ENCODE measurements around the gene MYT1.
"Not testable (repeated sequence)": the region's sequence is repeated elsewhere in the genome, so short reads cannot be mapped to it uniquely, and the experiment has no call there.

Gene MYT1

DNA sequence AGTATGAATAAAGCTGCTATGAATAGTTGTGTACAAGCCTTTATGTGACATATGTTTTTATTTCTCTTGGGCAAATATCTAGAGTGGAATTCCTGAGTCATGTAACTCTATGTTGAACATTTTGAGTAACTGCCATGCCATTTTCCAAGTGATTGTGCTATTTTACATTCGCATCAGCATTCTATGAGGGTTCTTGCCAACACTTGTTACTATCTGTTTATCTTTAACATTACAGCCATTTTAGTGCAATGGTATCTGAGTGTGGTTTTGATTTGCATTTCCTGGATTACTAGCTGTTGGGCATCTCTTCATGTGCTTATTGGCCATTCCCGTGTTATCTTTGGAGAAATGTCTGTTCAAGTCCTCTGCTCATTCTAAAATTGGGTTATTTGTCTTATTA, 19.1 kb downstream of the MYT1 start:
- Histone ChIP-seq H3K27me3 (no peaks in the 10 kb centered on the region), H3K27ac (no peak overlapping the region), H3K4me3 (no peak overlapping the region), H3K9ac (no peak overlapping the region), H3K9me3 (replicated peaks in 1 of 11) (peaks cover 28 to 43% (median 38%) of the 10 kb centered on the region in 11 experiments), H3K4me1 (peaks cover 0 to 12% (median 5%) of the 10 kb centered on the region in 10 experiments; a peak in 7 of 20 replicates), H3K4me2 (no peak overlapping the region), H4K20me1 (no peaks in the 10 kb centered on the region), H3K36me3 (no peaks in the 10 kb centered on the region)
- no peak for TF ChIP-seq Cebpa-rat (IDR thresholded peaks at IDR 0.05)

- Histone ChIP-seq H3K4me3 (no peak overlapping the region), H3K36me3 (no peaks in the 10 kb centered on the region), H3K4me1 (peaks cover 0 to 12% (median 5%) of the 10 kb centered on the region in 10 experiments; a peak in 7 of 20 replicates), H3K9ac (no peak overlapping the region), H3K4me2 (no peak overlapping the region), H3K27ac (no peak overlapping the region), H4K20me1 (no peaks in the 10 kb centered on the region), H3K27me3 (no peaks in the 10 kb centered on the region), H3K9me3 (replicated peaks in 1 of 11) (peaks cover 22 to 30% (median 25%) of the 10 kb centered on the region in 11 experiments)
- TF ChIP-seq Cebpa-rat (IDR thresholded peaks at IDR 0.05), result no peak
Observed at GRCh38 chr20:64184795-64185194, 20.5 kb downstream of the MYT1 start.

- Histone ChIP-seq H3K4me2 (no peak overlapping the region), H3K27me3 (no peaks in the 10 kb centered on the region), H3K9me3 (replicated peaks in 1 of 11) (peaks cover 22 to 30% (median 25%) of the 10 kb centered on the region in 11 experiments), H4K20me1 (no peaks in the 10 kb centered on the region), H3K4me1 (peaks cover 0 to 11% (median 3%) of the 10 kb centered on the region in 10 experiments; a peak in 7 of 20 replicates), H3K27ac (no peak overlapping the region), H3K9ac (no peak overlapping the region), H3K4me3 (no peak overlapping the region), H3K36me3 (no peaks in the 10 kb centered on the region)
- TF ChIP-seq Cebpa-rat (IDR thresholded peaks at IDR 0.05), result no peak
Observed at GRCh38 chr20:64185276-64185900, 21.1 kb downstream of the MYT1 start.

GRCh38 chr20:64186071-64186598, 21.9 kb downstream of the MYT1 start:
- H3K4me1 ChIP-seq, result peaks cover 0 to 4% (median 0%) of the 10 kb centered on the region in 10 experiments; a peak in 3 of 20 replicates

GRCh38 chr20:64187213-64187612, 23.0 kb downstream of the MYT1 start:
- H3K27me3 ChIP-seq, H3K4me3 ChIP-seq, H4K20me1 ChIP-seq, H3K4me2 ChIP-seq, H3K36me3 ChIP-seq, H3K9ac ChIP-seq, H3K27ac ChIP-seq, H3K4me1 ChIP-seq: not testable (repeated sequence)
- H3K9me3 ChIP-seq (replicated peaks in 1 of 11), result peaks cover 22 to 30% (median 25%) of the 10 kb centered on the region in 11 experiments

More at GRCh38 chr20:64186071-64186598, 21.9 kb downstream of the MYT1 start:
- Histone ChIP-seq H3K27me3 (no peaks in the 10 kb centered on the region), H4K20me1 (no peaks in the 10 kb centered on the region), H3K27ac (no peak overlapping the region), H3K9me3 (replicated peaks in 1 of 11) (peaks cover 22 to 30% (median 25%) of the 10 kb centered on the region in 11 experiments), H3K36me3 (no peaks in the 10 kb centered on the region), H3K9ac (no peak overlapping the region), H3K4me2 (no peak overlapping the region), H3K4me3 (no peak overlapping the region)
- no peak for TF ChIP-seq Cebpa-rat (IDR thresholded peaks at IDR 0.05)

- Histone ChIP-seq H3K27me3 (no peaks in the 10 kb centered on the region), H3K27ac (no peak overlapping the region), H3K9ac (no peak overlapping the region)
Observed at GRCh38 chr20:64188091-64188490, 23.8 kb downstream of the MYT1 start.

GRCh38 chr20:64188682-64189529, 24.7 kb downstream of the MYT1 start:
- no peak overlapping the region for H3K4me2 ChIP-seq
- no peak for TF ChIP-seq Cebpa-rat (IDR thresholded peaks at IDR 0.05)
- no peaks in the 10 kb centered on the region for H3K36me3 ChIP-seq
- H3K4me1 ChIP-seq, result peaks cover 12 to 19% (median 15%) of the 10 kb centered on the region in 10 experiments; a peak in 19 of 20 replicates
- H4K20me1 ChIP-seq, result no peaks in the 10 kb centered on the region; a peak in 1 of 22 replicates
- H3K9me3 ChIP-seq (replicated peaks in 1 of 11), result peaks cover 22 to 30% (median 25%) of the 10 kb centered on the region in 11 experiments
- H3K9ac ChIP-seq, result no peak overlapping the region
- no peak overlapping the region for H3K4me3 ChIP-seq
- H3K27me3 ChIP-seq, result no peaks in the 10 kb centered on the region
- no peak overlapping the region for H3K27ac ChIP-seq

More at GRCh38 chr20:64188091-64188490, 23.8 kb downstream of the MYT1 start:
- H4K20me1 ChIP-seq, result no peaks in the 10 kb centered on the region; a peak in 1 of 22 replicates
- H3K4me1 ChIP-seq, result peaks cover 4 to 11% (median 7%) of the 10 kb centered on the region in 10 experiments; a peak in 19 of 20 replicates
- H3K9me3 ChIP-seq (replicated peaks in 1 of 11), result peaks cover 22 to 30% (median 25%) of the 10 kb centered on the region in 11 experiments
- no peak overlapping the region for H3K4me3 ChIP-seq
- no peak for TF ChIP-seq Cebpa-rat (IDR thresholded peaks at IDR 0.05)
- no peak overlapping the region for H3K4me2 ChIP-seq
- H3K36me3 ChIP-seq, result no peaks in the 10 kb centered on the region

DNA sequence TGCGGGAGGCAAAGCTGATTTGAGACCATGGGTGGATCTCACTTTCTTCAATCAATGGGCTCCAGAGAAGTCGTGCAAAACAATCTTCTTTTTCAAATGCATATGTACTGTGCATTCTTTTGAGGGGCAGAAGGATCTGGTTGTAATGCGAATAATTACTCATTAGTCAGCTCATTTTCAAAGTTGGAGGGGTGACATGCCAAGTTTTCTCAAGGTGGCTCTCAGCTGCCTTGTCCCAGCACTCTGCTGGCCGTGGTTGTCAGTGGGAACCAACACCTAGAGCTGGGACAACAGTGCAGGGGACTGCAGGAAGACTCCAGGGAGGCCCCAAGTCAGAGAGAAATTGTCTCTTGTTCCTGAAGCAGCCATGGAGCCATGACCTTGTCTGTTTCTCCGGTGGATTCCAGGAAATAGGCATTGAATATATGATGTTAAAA, 25.3 kb downstream of the MYT1 start:
- Histone ChIP-seq H3K9ac (no peak overlapping the region), H3K27ac (no peak overlapping the region), H3K36me3 (no peaks in the 10 kb centered on the region), H3K4me3 (no peak overlapping the region), H4K20me1 (no peaks in the 10 kb centered on the region; a peak in 1 of 22 replicates), H3K4me1 (peaks cover 12 to 25% (median 21%) of the 10 kb centered on the region in 10 experiments; a peak in 19 of 20 replicates), H3K4me2 (no peak overlapping the region), H3K9me3 (replicated peaks in 1 of 11) (peaks cover 22 to 30% (median 25%) of the 10 kb centered on the region in 11 experiments), H3K27me3 (no peaks in the 10 kb centered on the region)
- no peak for TF ChIP-seq Cebpa-rat (IDR thresholded peaks at IDR 0.05)

- no peak overlapping the region for H3K9ac ChIP-seq
- no peaks in the 10 kb centered on the region for H3K27me3 ChIP-seq
- H3K4me3 ChIP-seq, result no peak overlapping the region
Observed at GRCh38 chr20:64189986-64190385, 25.7 kb downstream of the MYT1 start.

More at GRCh38 chr20:64189986-64190385, 25.7 kb downstream of the MYT1 start:
- Histone ChIP-seq H3K9me3 (replicated peaks in 1 of 11) (peaks cover 22 to 28% (median 25%) of the 10 kb centered on the region in 11 experiments), H3K4me2 (no peak overlapping the region), H3K4me1 (peaks cover 12 to 28% (median 23%) of the 10 kb centered on the region in 10 experiments; a peak in 19 of 20 replicates), H3K27ac (no peak overlapping the region), H4K20me1 (no peaks in the 10 kb centered on the region; a peak in 1 of 22 replicates), H3K36me3 (no peaks in the 10 kb centered on the region)
- no peak for TF ChIP-seq Cebpa-rat (IDR thresholded peaks at IDR 0.05)

All from BLaER1 treated with 17β-estradiol and CSF1 and Interleukin-3, amounts not matched to agents 10 nM and 100 nM (cell line).